AG09319 (cell line): ENCODE data around the gene UBE3B.
A peak's percentile ranks its signal among the peaks of the same experiment; 100 is the strongest.

ENCODE experiments used
- DNase-seq: peaks from one replicate; pipeline ENCODE4 v3.0.0-alpha.2; 2010; ENCODE audit warnings: low read depth; ENCODE audit errors: extremely low read depth
- TF ChIP-seq, protein P1 (sequence below): IDR thresholded peaks from 2 replicates; pipeline ENCODE4 v1.5.1; 2011; ENCODE audit warnings: low read depth, mild to moderate bottlenecking, inconsistent platforms, low read length, moderate library complexity

Gene UBE3B

DNA sequence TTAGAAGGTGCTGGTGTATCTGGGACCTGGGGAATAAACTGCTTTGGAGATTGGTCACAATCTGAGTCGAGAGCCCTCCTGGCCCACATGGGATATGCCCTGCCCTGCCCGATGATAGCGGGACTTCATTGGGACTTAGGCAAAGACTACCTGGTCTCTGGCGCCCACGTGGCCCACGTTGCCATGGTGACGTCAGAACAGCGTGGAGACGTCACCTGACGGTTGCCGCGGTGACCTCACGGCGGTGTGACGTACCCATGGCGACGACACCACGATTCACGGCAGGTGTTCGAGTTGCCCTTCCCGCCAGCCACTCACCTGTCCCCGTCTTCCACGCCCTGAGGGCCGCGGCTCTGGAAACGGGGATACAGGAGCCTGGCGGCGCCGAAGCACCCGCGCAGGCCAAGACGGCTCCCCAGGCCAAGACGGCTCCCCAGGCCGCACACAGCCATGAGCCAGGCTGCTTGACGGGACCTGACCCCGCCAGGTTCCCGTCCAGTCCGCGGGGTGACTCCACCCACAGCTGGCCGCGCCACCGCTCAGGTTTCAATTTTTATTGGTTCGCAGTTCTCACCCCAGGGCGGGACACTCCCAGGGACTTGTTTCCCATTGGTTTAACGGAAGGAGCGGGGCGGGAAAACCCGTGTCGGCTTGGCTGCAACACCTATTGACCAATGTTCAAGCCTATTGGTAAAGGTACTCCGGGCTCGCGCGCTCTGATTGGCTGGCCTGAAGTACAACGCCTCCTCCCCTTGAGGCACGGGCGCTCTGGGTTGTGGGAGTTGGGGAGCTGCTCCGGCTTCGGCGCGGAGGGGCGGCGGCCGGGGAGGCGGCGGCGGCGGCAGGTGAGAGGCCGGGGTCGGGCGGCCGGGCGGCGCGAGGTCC is 95.8 kb downstream of the UBE3B start, which contains the start of the genes MMAB and MVK:
Gene MMAB (minus strand): TSS at position 476 of the 885 bp plus-strand sequence. CDS start 24 bp downstream, at position 452.
Gene MVK (plus strand): TSS at position 766 of the 885 bp plus-strand sequence. CDS start 1,029 bp downstream, outside the sequence.
- peak; percentile 97 for DNase-seq
- TF ChIP-seq, protein P1, sequence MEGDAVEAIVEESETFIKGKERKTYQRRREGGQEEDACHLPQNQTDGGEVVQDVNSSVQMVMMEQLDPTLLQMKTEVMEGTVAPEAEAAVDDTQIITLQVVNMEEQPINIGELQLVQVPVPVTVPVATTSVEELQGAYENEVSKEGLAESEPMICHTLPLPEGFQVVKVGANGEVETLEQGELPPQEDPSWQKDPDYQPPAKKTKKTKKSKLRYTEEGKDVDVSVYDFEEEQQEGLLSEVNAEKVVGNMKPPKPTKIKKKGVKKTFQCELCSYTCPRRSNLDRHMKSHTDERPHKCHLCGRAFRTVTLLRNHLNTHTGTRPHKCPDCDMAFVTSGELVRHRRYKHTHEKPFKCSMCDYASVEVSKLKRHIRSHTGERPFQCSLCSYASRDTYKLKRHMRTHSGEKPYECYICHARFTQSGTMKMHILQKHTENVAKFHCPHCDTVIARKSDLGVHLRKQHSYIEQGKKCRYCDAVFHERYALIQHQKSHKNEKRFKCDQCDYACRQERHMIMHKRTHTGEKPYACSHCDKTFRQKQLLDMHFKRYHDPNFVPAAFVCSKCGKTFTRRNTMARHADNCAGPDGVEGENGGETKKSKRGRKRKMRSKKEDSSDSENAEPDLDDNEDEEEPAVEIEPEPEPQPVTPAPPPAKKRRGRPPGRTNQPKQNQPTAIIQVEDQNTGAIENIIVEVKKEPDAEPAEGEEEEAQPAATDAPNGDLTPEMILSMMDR = no peak

DNA sequence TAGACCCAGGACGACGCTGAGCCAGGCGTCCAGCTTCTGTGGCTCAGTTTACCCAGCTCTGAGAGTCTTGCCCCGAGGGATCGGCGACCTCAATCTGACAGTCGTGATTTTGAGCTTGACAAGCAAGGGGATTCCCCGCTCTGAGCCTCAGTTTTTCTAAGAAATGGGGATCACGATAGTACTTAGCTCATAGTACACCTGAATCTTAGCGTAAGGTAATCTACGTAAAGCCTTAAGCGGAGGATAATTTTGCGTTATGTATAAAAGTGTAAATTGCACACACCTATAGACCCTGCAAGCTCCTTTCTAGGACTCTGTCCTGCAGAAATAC is 96.4 kb downstream of the UBE3B start:
- TF ChIP-seq, protein P1 = no peak
- no peak for DNase-seq

DNA sequence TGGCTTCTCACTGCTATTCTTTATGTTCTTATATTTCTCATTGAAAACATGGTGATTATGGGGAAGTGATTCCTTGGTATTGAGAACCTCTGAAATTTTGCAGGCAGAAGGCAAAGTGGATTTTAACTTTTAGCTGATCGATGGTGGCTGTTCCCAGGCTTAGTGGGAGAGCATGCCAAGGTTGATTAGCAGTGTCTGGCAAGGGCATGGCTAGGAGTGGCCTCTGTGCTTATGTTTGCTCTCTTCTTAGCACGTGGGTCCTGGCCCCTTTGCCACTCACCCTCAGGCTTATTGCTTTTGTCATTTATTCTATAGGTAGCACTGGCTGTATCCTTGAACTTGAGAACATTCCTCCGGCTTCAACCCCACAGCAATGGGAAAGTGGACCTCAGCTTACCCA is 98.2 kb downstream of the UBE3B start:
- no peak for DNase-seq

DNA sequence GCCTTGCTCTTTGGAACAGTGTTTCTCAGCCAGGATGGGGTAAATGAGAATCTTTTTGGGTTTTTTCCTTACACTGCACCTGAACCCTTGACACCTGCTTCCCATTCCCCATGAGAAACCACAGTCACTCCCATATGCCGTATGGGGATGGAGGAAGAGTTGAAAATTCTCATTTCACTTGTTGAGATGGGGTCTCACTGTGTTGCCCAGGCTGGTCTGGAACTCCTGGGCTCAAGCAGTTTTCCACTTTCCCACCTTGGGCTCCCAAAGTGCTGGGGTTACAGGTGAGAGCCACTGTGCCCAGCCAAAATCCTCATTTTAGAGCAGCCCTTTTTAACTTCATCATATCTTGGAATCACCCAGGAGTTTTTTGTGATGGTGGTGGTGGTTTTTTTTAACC is 99.9 kb downstream of the UBE3B start:
- DNase-seq = no peak
- TF ChIP-seq, protein P1 = no peak

More for the DNA sequence above, 98.2 kb downstream of the UBE3B start:
- TF ChIP-seq, protein P1 = no peak

DNA sequence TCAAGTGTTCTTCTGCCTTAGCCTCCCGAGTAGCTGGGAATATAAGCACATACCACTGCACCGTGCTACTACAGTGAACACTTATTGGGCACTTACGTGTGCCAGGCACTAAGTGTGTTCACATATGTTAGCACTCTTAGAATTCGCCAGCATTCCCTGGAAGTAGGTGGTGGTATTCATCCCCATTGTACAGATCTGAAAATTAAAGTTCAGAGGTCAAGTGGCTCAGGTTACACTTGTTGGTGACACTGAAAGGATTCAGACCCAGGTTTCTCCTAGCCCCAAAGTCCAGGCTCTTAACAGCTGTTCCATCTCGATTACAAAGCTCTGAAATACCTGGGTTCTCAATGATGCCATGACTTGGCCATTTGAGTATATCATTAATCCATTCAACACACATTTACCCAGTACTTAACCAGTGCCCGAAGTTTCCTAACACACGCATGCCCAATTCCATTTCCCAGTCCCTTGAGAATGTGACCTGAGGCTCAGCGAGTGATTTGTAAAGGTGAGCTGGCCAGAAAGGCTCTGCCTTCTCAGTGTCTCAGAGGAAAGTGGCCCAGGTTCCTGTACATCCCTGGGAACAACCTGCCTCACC is 101.0 kb downstream of the UBE3B start:
- TF ChIP-seq, protein P1 = no peak
- DNase-seq = no peak

DNA sequence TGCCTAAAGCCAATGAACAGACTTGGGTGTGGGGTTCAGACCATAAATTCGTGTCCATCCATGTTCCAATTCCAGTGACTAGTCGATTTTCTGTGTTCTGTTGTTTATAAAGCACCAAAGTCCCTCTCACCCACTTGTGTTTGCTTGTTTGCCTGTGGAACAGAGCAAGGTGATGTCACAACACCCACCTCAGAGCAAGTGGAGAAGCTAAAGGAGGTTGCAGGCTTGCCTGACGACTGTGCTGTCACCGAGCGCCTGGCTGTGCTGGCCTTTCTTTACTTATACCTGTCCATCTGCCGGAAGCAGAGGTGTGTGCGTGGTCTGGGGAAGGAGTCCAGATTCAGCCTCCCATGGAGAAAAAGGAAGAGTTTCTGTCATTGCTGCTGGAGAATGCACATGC is 102.2 kb downstream of the UBE3B start:
- TF ChIP-seq, protein P1 = no peak
- DNase-seq = no peak

DNA sequence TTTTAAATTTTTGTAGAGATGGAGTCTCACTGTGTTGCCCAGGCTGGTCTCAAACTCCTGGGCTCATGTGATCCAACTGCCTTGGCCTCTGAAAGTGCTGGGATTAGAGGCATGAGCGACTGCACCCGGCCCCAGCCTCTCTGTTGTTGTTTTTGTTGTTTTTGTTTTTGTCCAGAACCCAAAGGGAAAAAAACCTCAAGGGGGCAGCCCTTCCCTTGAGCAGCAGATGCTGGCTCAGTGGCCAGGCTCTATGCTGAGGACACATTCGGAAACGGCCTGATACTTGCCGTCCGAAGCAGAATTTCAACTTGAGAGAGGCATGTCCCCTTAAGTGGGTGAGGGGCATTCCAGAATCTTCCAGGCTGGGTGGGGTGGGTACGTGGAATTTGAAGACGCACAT is 102.8 kb downstream of the UBE3B start:
- TF ChIP-seq, protein P1 = no peak
- DNase-seq = no peak
